ENCODE results near the gene C1orf185.
"Not testable (repeated sequence)": the region's sequence is repeated elsewhere in the genome, so short reads cannot be mapped to it uniquely, and the experiment has no call there.

DNA sequence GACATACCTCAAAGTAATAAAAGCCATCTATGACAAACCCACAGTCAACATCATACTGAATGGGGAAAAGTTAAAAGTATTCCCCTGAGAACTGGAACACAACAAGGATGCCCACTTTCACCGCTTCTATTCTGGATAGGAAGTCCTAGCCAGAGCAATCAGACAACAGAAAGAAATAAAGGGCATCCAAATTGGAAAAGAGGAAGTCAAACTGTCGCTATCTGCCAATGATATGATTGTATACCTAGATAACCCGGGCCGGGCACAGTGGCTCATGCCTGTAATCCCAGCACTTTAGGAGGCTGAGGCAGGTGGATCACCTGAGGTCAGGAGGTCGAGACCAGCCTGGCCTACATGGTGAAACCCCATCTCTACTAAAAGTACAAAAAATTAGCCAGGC is 60.5 kb downstream of the C1orf185 start:
- TF ChIP-seq, protein P1, sequence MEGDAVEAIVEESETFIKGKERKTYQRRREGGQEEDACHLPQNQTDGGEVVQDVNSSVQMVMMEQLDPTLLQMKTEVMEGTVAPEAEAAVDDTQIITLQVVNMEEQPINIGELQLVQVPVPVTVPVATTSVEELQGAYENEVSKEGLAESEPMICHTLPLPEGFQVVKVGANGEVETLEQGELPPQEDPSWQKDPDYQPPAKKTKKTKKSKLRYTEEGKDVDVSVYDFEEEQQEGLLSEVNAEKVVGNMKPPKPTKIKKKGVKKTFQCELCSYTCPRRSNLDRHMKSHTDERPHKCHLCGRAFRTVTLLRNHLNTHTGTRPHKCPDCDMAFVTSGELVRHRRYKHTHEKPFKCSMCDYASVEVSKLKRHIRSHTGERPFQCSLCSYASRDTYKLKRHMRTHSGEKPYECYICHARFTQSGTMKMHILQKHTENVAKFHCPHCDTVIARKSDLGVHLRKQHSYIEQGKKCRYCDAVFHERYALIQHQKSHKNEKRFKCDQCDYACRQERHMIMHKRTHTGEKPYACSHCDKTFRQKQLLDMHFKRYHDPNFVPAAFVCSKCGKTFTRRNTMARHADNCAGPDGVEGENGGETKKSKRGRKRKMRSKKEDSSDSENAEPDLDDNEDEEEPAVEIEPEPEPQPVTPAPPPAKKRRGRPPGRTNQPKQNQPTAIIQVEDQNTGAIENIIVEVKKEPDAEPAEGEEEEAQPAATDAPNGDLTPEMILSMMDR (IDR thresholded peaks at IDR 0.05): not testable (repeated sequence)
- TF ChIP-seq EP300 (IDR thresholded peaks at IDR 0.05): not testable (repeated sequence)

Measured in sigmoid colon (tissue), 4 donors.